ENCODE measurements around the gene B9D1. TPM values are rescaled to one million over a fixed set of nuclear protein-coding genes. Genes with fewer than 3 reads are reported as not detected.

The B9D1 gene
- total RNA-seq, 1 donor from 2014 or later: 12.6 TPM

DNA sequence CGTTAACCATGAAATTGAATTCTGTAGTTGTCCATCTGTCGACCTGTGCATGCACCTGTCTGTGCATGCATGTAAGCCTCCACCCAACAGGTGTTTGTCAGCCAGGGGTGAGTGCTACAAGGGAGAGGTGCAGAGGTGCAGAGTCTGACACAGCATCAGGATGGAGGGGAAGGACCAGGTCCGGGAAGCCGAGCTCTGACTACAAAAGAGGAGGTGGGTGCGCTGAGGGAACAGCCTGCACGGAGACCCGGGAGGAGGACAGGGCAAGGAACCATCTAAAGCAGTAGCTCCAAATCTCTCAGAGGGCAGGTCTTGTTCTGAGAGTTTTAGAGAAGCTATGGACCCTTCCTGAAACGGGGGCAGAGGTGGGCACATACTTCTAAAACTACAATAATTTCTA, 54.1 kb downstream of the B9D1 start:
- FAIRE-seq (no peak), DNase-seq (ENCODE audit: low spot score in 2 of 2) (no peak)

DNA sequence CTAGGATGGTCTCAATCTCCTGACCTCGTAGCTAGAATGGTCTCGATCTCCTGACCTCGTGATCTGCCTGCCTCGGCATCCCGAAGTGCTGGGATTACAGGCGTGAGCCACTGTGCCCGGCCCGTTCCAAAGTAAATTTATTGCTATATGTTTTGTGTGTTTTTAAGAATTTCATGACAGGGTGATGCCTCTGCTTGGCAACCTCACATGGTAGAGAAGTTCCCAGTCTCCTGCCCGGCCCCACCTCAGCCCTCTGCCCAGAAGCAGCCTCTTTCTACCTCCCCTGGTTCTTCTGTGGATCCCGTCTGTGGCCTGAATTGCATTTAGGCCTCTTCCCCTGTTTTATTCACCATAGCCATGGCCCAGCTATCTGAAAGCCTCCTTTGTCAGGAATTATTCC, 55.0 kb downstream of the B9D1 start:
- DNase-seq (ENCODE audit: low spot score in 2 of 2) (no peak), FAIRE-seq (no peak)

DNA sequence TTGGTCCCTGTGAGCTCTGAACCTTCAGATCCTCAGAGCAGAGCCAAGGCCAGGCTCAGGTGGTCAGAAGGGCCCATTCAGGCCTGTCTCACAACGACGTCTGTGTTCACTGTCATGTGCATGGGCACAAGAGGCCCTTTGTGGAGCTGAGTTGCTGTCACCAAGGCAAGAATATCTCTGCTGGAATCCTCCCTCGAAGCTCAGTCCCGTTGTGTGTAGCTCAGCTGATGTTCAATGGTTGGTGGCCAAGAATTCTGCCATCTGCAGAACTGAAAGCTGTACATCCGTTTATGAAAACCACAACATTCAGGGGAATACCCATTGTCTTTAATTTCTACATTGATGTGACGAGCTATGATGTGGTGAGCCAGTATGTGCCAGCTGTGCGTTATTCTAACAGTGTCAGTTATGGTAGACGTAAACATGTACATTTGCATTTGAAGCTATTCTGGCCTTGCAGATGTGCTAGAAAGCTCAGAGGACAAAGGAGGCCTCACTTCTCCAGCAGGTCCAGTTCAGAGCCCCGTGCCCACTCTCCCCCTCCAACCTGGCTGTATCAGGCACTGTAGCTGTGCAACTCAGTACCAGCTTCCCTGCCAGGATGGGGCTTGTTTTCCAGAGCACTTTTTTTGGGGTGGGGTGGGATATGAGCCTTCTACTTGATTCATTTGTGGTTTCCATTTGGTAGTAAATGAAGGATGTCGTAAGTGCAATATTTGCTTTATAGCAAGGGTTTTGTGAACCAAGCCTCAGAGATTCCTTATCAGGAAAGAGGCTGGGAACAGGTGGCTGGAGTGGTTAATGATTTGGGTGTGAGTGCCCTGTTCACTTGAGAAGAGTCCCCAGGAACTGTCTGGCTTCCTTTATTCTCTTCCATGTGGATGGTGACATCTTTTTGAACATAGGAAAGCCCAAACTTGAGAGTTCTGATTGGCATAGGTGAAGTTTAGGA, 56.1 kb downstream of the B9D1 start:
- FAIRE-seq: peak; percentile 43
- peak in 1 of 2 donors; percentile 64 for DNase-seq (ENCODE audit: low spot score in 2 of 2)

DNA sequence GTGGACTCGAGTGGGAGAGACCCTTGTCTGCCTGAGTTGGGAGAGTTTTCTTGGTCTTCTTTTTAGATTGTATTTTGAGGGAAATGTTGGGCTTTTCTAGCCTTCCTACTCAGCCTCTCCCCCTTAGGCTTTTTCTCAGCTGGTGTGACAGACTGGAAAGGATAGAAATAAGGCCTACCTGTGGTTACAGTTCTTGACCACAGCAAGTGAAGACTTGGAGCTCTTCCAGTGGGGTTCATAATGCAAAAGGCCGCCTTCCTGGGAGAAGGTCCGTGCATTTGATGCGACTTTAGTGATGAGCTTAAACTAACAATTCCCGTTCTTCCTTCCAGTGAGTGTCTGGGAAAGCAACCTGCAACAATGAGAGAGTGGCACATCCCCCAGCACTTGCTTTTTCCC, 56.8 kb downstream of the B9D1 start:
- no peak for FAIRE-seq
- no peak for DNase-seq (ENCODE audit: low spot score in 2 of 2)

DNA sequence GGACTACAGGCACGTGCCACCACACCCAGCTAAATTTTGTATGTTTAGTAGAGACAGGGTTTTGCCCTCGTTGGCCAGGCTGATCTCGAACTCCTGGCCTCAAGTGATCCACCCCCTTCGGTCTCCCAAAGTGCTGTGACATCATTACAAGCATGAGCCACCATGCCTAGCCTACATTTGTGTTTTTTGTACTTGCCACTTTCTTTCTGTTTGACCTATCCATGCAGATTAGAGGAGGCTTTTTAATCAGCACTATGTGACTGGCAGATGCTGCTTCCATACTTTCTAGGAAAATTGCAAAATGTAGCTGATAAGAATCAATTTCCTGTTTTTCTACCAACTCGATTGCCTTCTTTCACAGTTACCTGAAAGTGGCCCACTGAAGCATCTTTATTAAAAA, 57.3 kb downstream of the B9D1 start:
- DNase-seq (ENCODE audit: low spot score in 2 of 2) (no peak), FAIRE-seq (no peak)

DNA sequence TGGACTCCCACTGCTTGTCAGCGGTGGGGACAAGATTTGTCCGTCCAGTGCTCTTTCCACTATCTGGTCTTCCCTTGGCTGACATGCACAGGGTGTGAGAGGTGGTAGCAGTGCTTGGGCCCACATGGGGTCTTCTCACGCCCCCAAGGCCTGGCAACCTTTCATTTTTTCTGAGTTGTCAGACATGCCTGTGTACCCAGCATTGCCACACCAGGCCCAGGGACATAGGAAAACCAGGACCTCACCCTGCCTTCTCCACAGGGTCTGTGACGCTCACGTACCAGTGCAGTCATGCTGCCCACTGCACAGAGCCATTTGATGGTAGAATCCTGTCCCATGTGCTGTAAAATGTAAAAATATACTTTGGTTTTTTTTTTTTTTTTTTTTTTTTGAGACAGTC, 57.8 kb downstream of the B9D1 start:
- no peak for FAIRE-seq
- no peak for DNase-seq (ENCODE audit: low spot score in 2 of 2)

DNA sequence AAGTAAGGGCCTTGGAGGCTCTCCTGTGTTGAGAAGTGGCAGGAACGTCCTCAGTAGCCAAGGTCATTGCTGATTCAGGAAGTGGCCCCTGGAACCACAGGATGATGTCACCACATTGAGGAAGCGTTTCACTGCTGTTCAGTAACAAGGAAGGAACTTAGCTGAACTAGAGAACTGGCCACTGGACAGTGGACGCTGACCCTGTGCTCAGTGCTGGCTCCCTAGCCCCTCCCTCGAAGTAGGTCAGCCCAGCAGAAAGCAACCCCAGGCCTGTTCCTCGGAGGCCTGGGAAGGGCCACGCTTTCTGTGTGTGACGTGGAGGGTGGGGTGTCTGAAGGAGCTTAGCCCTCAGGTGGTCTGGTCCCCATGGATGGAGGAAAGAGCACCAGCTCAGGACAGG, 58.3 kb downstream of the B9D1 start:
- FAIRE-seq: no peak
- DNase-seq (ENCODE audit: low spot score in 2 of 2): no peak

DNA sequence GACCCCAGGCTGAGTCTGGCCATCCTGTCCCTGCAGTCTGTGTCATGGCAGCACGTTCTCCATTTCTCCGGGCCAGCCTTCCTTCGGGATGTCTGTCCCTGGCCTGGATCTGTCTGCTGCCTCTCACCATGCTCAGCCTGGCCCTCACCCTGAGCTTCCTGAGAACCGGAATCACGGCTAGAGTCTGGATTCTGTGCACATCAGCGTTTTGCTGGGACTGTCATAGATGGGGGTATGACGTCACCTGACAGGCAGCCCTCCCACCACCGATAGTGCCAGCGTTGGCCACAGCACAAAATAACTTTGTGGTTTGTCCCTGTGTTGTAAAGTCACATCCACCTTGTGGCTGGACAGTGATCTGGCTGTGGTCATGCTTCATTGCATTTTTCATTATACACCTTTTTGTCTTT, 59.2 kb downstream of the B9D1 start:
- FAIRE-seq (no peak), DNase-seq (ENCODE audit: low spot score in 2 of 2) (no peak)

DNA sequence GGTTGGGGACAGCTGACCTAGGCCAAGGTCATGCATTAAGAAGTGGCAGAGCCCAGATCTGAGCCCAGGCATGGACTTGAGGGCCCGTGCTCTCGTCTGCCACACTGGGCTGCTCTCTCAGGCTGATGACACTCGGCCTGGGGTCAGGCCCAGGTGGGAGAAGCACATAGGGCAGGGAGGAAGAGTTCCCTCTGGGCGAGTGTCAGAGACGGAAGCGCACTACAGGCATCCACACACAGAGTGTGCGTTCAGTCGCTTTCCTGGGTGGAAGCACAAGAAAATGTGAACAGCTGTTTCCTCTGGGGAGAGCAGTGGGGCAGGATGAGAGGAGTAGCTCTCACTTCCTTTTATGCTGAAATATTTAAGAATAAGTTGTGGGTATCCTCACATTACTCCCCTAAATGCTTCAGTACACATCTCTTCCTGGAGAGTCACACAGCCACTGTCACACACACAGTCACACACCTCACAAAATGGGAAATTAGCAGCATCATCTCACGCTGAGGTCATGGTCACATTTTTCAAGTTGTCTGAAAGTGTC, 59.7 kb downstream of the B9D1 start:
- FAIRE-seq: no peak
- no peak for DNase-seq (ENCODE audit: low spot score in 2 of 2)

DNA sequence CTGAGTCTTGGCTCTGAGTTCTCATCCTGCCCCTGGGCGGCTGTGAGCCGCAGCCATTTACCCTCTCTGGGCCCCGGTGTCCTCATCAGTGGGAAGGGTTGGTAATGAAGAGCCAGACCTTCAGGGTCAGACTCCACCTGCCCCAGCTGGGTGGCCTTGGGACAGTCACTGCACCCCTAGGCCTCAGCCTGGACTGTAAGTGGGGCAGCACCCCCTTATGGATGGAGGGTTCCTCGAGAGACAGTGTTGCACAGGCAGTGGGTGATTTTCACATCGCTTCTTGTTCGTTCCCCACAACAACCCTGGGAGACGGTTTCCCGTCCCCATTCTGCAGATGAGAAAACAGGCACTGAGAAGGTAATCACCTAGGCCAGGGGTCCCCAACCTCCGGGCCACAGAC, 60.5 kb downstream of the B9D1 start:
- FAIRE-seq: no peak
- no peak for DNase-seq (ENCODE audit: low spot score in 2 of 2)

DNA sequence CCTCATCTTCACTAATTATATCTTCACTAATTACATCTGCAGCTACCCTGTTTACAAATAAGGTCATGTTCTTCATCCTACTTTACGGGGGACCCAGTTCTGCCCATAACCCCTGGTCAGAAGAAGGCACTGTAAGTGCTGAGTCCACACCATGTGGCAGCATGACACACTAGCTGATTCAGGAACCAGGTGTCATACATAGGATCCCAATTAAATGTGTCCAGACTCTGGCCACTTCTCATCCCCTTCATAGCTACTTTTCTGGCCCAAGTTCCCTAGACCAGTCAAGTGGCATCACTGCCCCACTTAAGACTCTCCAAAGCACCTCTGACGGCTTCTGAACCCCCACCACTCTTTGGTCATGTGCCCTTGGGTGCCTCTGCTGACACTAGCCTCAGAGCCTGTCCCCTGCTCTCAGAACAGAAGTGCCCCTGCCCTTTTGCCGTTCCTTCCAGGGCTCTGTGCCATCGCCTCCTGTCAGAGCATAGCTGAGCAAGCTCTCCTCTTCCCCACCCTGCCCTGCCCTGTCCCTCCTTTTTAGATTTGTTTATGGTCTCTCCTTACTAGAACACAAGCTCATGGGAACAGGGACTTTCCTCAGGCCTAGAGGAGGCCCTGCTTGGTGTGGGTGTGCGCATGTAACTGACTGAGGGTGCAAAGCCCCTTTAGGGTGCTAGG, 61.1 kb downstream of the B9D1 start:
- DNase-seq (ENCODE audit: low spot score in 2 of 2): no peak

DNA sequence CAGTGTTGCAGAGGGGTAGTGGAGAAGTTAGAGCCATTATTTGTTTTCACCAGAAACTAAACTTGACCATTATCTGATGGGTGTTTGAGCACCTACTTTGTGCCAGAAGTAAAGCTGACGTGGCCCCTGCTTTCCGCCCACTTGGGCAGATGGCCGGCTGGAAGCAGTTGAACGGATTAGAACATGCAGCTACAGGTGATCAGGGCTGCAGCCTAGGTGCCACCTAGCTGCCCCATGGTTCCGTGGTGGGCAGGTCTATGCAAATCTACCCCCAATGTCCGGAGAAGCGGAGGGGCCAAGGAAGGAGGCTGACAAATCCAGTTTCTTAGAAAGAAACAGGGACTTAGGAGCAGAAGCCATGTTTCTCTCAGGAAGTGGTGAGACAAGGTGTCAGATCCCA, 62.7 kb downstream of the B9D1 start:
- no peak for DNase-seq (ENCODE audit: low spot score in 2 of 2)

More for the DNA sequence above, 61.1 kb downstream of the B9D1 start:
- FAIRE-seq: no peak

DNA sequence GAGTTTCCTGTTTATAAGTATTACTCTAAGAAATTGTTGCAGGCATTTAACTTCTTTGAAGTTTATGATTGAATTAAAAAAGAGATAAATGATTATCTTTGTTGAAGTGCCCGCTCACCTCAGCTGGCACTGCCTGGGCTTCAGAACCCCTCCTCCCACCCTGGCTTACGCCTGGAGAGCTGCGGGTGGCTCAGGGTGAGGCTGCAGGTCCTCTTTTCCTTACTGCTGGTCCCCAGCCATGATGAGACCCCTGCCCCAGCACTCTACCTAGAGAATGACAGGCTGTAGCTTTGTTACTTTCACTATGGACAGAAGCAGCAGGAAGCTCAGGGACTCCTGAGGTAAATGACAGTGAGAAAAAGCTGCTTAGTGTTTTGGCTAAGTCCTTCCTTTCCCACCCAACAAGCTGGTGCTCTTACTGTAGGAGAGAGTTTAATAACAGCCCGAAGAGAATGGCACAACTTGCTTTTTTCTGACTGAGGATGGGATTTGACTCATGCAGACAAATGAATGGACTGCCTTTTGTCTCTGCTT, 63.2 kb downstream of the B9D1 start:
- no peak for FAIRE-seq

More for the DNA sequence above, 62.7 kb downstream of the B9D1 start:
- no peak for FAIRE-seq

DNA sequence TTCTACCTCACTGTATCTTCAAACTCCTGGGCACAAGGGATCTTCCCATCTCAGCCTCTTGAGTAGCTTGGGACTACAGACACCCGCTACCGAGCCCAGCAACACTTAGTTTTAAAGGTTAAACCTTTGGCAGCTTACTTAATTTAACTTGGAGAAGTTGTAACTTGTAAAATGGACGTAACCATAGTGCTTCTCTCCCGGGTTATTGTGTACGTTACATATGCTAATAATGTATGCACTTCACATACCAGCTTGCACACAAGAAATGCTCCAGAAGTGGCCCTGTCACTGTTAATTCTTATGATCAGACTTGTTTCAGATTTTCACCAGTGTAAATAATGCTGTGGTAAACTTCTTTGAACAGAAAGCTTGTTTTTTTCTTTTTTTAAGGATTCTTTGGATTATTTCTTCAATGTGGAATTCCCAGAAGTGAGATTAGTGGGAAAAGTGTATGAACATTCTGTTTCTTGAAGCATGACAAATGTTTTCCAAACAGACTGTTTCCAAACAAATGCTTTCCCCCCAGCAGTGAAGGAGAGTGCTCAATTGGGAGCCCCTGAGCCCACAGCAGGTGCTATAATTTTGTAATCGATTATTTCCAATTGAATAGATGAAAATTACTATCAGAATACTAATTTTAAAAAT, 63.8 kb downstream of the B9D1 start:
- FAIRE-seq: no peak
- no peak for DNase-seq (ENCODE audit: low spot score in 2 of 2)

More for the DNA sequence above, 63.2 kb downstream of the B9D1 start:
- DNase-seq (ENCODE audit: low spot score in 2 of 2): no peak

DNA sequence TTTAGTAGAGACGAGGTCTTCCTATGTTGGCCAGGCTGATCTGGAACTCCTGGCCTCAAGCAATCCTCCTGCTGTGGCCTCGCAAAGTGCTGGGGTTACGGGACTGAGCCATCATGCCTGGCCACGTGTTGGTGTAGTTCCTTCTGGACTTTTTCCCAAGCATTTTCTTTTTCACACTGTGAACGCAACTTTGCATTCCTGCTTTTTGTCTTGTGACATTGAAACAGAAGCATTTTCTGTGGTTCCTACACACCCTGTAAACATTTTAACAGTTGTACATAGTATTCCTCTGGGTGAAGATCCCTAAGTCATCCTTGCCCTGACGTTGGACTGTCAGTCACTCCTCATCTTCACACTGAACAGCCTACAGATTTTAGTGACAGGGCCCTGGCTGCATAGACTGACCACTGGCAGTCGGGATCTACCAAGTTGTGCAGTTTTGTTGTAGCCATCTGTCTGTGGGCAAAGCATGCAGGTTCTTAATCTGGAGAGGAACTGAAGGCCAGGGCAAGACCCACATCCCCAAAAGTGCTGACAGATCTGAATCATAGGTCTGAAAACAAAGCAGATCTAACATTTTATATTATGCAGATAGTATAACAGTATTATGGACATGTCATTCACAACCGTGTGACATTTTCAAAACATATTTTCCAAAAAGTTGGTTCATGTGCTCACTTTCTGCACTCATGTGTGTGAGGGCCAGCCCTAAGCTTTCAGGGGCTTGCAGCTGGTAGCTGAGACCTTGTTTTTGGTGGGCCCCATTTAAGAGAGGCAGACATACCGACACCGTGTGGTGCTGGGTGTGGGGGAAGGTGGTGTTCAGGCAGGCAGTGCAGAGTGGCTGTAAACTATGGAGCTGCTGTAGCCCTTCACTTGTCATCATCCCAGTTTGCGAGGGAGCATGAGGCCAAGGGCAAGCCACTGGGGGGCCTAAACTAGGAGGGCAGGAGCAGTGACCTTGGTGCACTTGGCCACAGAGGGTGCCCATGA, 65.4 kb downstream of the B9D1 start:
- FAIRE-seq: no peak
- no peak for DNase-seq (ENCODE audit: low spot score in 2 of 2)

DNA sequence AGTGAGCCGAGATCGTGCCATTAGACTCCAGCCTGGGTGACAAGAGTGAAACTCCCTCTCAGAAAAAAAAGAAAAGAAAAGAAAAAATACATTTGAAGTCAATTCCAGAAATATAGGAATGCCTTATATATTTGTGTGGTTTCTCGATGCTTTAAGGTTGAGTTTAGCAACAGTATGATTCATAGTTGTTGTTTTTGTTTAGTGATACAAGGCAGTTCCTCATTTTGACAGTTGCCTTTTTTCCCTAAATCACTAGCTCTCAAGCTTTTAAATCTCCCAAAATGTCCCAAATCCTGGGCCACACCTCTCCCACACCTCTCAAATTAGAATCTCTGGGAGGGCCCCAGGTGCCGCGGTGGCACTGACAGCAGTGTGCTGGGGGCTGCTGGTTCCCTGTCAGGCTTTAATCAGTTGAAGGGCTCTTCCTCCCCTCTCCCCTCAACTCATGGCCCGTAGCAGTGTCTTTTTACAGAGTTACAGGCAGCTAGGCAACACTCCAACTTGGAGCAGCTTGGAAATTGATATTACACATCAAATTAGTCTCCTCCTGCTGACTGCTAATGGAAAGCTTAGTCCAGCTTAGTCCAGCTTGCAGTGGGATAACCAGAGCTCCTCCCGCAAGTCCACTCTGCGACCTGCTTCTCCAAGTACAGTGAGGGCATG, 66.9 kb downstream of the B9D1 start:
- DNase-seq (ENCODE audit: low spot score in 2 of 2): no peak
- no peak for FAIRE-seq

DNA sequence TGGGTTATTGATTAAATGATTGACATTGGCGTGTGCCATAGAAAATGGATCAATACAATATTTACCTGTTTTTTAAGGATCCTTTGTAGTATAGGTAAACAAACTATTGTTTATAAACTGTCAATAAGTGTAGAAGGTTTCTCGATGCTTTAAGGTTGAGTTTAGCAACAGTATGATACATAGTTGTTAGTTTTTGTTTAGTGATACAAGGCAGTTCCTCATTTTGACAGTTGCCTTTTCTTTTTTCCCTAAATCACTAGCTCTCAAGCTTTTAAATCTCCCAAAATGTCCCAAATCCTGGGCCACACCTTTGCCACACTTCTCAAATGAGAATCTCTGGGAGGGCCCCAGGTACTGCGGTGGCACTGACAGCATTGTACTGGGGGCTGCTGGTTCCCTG, 68.1 kb downstream of the B9D1 start:
- no peak for DNase-seq (ENCODE audit: low spot score in 2 of 2)
- FAIRE-seq: no peak

All from frontal cortex (tissue), 4 donors.